IMR-90 (cell line): ENCODE results near the gene HCFC1R1. TPM values are rescaled to one million over a fixed set of nuclear protein-coding genes. Genes with fewer than 3 reads are reported as not detected.
A peak's percentile ranks its signal among the peaks of the same experiment; 100 is the strongest.

Experiments
- ATAC-seq: fragments of 200-7000 bp; cut with Tn5 transposase; 2 replicates; pipeline ENCODE4 v1.9.1; 2020; ENCODE audit warnings: low read depth, mild to moderate bottlenecking, moderate library complexity
- BruUV-seq: library from RNA; stranded (reverse); fragments of 400-500 nt; replicated peaks from 2 replicates; lab custom pipeline; 2021; lab: Mats Ljungman, UMichigan
- CTCF ChIA-PET: fragments of 300-600 bp; formaldehyde crosslinking; extraction: SDS; loops from one replicate; lab custom pipeline; 2021; ENCODE audit warnings: antibody characterized with exemption; lab: Yijun Ruan, JAX
- POLR2A ChIA-PET: fragments of 300-600 bp; sonication (Branson Sonifier 250); formaldehyde crosslinking; loops from one replicate; lab custom pipeline; 2022; ENCODE audit warnings: antibody characterized with exemption; ENCODE audit not compliant: unreplicated experiment; lab: Charles Lee
- DNase-seq: peaks from one replicate; pipeline ENCODE4 v3.0.0; 2013
- H2AFZ ChIP-seq: replicated peaks from 2 replicates; pipeline ENCODE3; 2013; ENCODE audit warnings: low read length, mild to moderate bottlenecking; ENCODE audit not compliant: poor library complexity
- H2AK5ac ChIP-seq: 2 replicates; pipeline ENCODE4 v1.6.1; 2013; ENCODE audit warnings: low read depth, low read length, inconsistent platforms
- H2AK9ac ChIP-seq: replicated peaks from 2 replicates; pipeline ENCODE3; 2013; ENCODE audit warnings: mild to moderate bottlenecking, low read depth, low read length, moderate library complexity; ENCODE audit not compliant: poor library complexity
- H2BK120ac ChIP-seq: 2 replicates; pipeline ENCODE4 v1.6.1; 2013; ENCODE audit warnings: low read depth, low read length, inconsistent platforms
- H2BK15ac ChIP-seq: 3 replicates; pipeline ENCODE4 v1.6.1; 2013; ENCODE audit warnings: low read depth, low read length, inconsistent platforms
- H2BK20ac ChIP-seq: 2 replicates; pipeline ENCODE4 v1.6.1; 2013; ENCODE audit warnings: low read depth, mild to moderate bottlenecking, inconsistent platforms, low read length, moderate library complexity
- H2BK5ac ChIP-seq: 2 replicates; pipeline ENCODE4 v1.6.1; 2013; ENCODE audit warnings: mild to moderate bottlenecking, low read depth, low read length, inconsistent platforms; ENCODE audit not compliant: poor library complexity, severe bottlenecking
- H3K14ac ChIP-seq: replicated peaks from 2 replicates; pipeline ENCODE4 v1.6.1; 2013; ENCODE audit warnings: low read depth, low read length, inconsistent platforms
- H3K18ac ChIP-seq: 2 replicates; pipeline ENCODE4 v1.6.1; 2013; ENCODE audit warnings: low read depth, low read length, control low read depth
- H3K23ac ChIP-seq: 2 replicates; pipeline ENCODE4 v1.6.1; 2013; ENCODE audit warnings: low read depth, low read length, inconsistent platforms
- H3K27ac ChIP-seq: 2 replicates; pipeline ENCODE4 v1.5.1; 2013; ENCODE audit warnings: mild to moderate bottlenecking, control low read depth, low read length; ENCODE audit not compliant: insufficient read depth
- H3K27me3 ChIP-seq: 2 replicates; pipeline ENCODE4 v1.6.1; 2013; ENCODE audit warnings: low read length; ENCODE audit not compliant: control insufficient read depth, insufficient read depth
- H3K36me3 ChIP-seq: 2 replicates; pipeline ENCODE4 v1.6.1; 2013; ENCODE audit warnings: low read length, mixed read lengths; ENCODE audit not compliant: control insufficient read depth, insufficient read depth
- H3K4ac ChIP-seq: 2 replicates; pipeline ENCODE4 v1.6.1; 2013; ENCODE audit warnings: low read depth, low read length, inconsistent platforms
- H3K4me1 ChIP-seq: 2 replicates; pipeline ENCODE4 v1.6.1; 2013; ENCODE audit warnings: low read length, mixed read lengths; ENCODE audit not compliant: control insufficient read depth, insufficient read depth
- H3K4me2 ChIP-seq: 2 replicates; pipeline ENCODE4 v1.6.1; 2013; ENCODE audit warnings: low read depth, mild to moderate bottlenecking, control low read depth, low read length, moderate library complexity
- H3K4me3 ChIP-seq: 2 replicates; pipeline ENCODE4 v1.5.1; 2013; ENCODE audit warnings: low read depth, mild to moderate bottlenecking, control low read depth, low read length, moderate library complexity; ENCODE audit not compliant: insufficient read depth
- H3K56ac ChIP-seq: 2 replicates; pipeline ENCODE4 v1.6.1; 2013; ENCODE audit warnings: low read length, inconsistent platforms; ENCODE audit not compliant: insufficient read depth; ENCODE audit errors: extremely low read depth
- H3K79me1 ChIP-seq, 2 experiments: 2 replicates each; pipeline ENCODE4 v1.6.1; 2013; ENCODE audit warnings: low read length in 2 of 2, inconsistent platforms in 1 of 2, low read depth in 1 of 2
- H3K9ac ChIP-seq: 2 replicates; pipeline ENCODE4 v1.6.1; 2013; ENCODE audit warnings: low read depth, low read length, control low read depth
- H3K9me1 ChIP-seq: 2 replicates; pipeline ENCODE4 v1.6.1; 2013; ENCODE audit warnings: low read length, inconsistent platforms; ENCODE audit not compliant: insufficient read depth
- H3K9me3 ChIP-seq: 2 replicates; pipeline ENCODE4 v1.6.1; 2013; ENCODE audit warnings: low read length; ENCODE audit not compliant: control insufficient read depth, insufficient read depth
- H4K20me1 ChIP-seq: 2 replicates; pipeline ENCODE4 v1.6.1; 2013; ENCODE audit warnings: low read length, inconsistent platforms; ENCODE audit not compliant: insufficient read depth
- H4K5ac ChIP-seq: 2 replicates; pipeline ENCODE4 v1.6.1; 2013; ENCODE audit warnings: mild to moderate bottlenecking, low read depth, low read length, control low read depth
- H4K8ac ChIP-seq, 2 experiments: 2 replicates each; pipeline ENCODE4 v1.6.1; 2013; ENCODE audit warnings: low read depth in 2 of 2, low read length in 2 of 2, control low read depth in 1 of 2, inconsistent platforms in 1 of 2
- H4K91ac ChIP-seq: 2 replicates; pipeline ENCODE4 v1.6.1; 2013; ENCODE audit warnings: low read depth, low read length, inconsistent platforms; ENCODE audit not compliant: insufficient read depth
- CEBPB ChIP-seq: IDR thresholded peaks from 2 replicates; pipeline ENCODE4 v1.6.1; 2012; ENCODE audit warnings: low read depth, low read length, improper control_type of control experiment
- CHD1 ChIP-seq: IDR thresholded peaks from 2 replicates; pipeline ENCODE4 v1.6.1; 2012; ENCODE audit warnings: low read depth, low read length, improper control_type of control experiment
- ELK1 ChIP-seq: fragments of 150-350 bp; IDR thresholded peaks from 2 replicates; pipeline ENCODE4 v1.6.1; 2016; ENCODE audit warnings: low read depth, mild to moderate bottlenecking, low read length, moderate library complexity, borderline replicate concordance
- FOS ChIP-seq: fragments of 150-350 bp; IDR thresholded peaks from 2 replicates; pipeline ENCODE4 v1.6.1; 2016; ENCODE audit warnings: low read depth, low read length
- MAFK ChIP-seq: IDR thresholded peaks from 2 replicates; pipeline ENCODE4 v1.6.1; 2012; ENCODE audit warnings: low read depth, low read length, improper control_type of control experiment
- MAZ ChIP-seq: IDR thresholded peaks from 2 replicates; pipeline ENCODE4 v1.6.1; 2012; ENCODE audit warnings: low read depth, mild to moderate bottlenecking, low read length, improper control_type of control experiment, moderate library complexity, borderline replicate concordance
- MXI1 ChIP-seq: IDR thresholded peaks from 2 replicates; pipeline ENCODE4 v1.6.1; 2012; ENCODE audit warnings: low read depth, mild to moderate bottlenecking, low read length, moderate library complexity, borderline replicate concordance
- NFE2L2 ChIP-seq: fragments of 150-350 bp; IDR thresholded peaks from 2 replicates; pipeline ENCODE4 v1.6.1; 2016; ENCODE audit warnings: low read depth, mild to moderate bottlenecking, low read length
- RAD21 ChIP-seq: IDR thresholded peaks from 2 replicates; pipeline ENCODE4 v1.6.1; 2012; ENCODE audit warnings: low read length, improper control_type of control experiment
- RCOR1 ChIP-seq: IDR thresholded peaks from 2 replicates; pipeline ENCODE4 v1.6.1; 2012; ENCODE audit warnings: mild to moderate bottlenecking, low read length, improper control_type of control experiment; ENCODE audit not compliant: insufficient replicate concordance
- RFX5 ChIP-seq: IDR thresholded peaks from 2 replicates; pipeline ENCODE4 v1.8.0; 2012; ENCODE audit warnings: low read depth, mild to moderate bottlenecking, low read length, moderate library complexity
- SMC3 ChIP-seq: fragments of 150-350 bp; IDR thresholded peaks from 2 replicates; pipeline ENCODE4 v1.6.1; 2016; ENCODE audit warnings: low read depth, mild to moderate bottlenecking, antibody characterized with exemption, low read length, moderate library complexity
- WGBS, 2 experiments: methylation state at CpG; one replicate each; pipeline versions ENCODE4 v1.1.5 to v1.1.7; 2013; ENCODE audit warnings: missing lambda C conversion rate in 2 of 2; ENCODE audit not compliant: insufficient read length in 1 of 2; ENCODE audit errors: extremely low coverage in 2 of 2; 5-methylcytosine and 5-hydroxymethylcytosine counted together
- dilution Hi-C: fragments of 300-500 bp; cut with HindIII; formaldehyde crosslinking; loops from one replicate; pipeline ENCODE4 v1.14.3; 2018; ENCODE audit warnings: low sequenced_read_pairs; ENCODE audit not compliant: unreplicated experiment
- in situ Hi-C: fragments of 300-500 bp; cut with MboI; formaldehyde crosslinking; loops from 3 replicates; pipeline ENCODE4 v1.14.3; 2019; ENCODE audit warnings: low sequenced_read_pairs, inconsistent platforms, mixed read lengths
- intact Hi-C: fragments of 100-400 bp; cut with micrococcal nuclease; formaldehyde crosslinking; loops from 2 replicates; pipeline ENCODE4 v1.10.0; 2022
- polyA plus RNA-seq, 3 experiments: library from polyadenylated mRNA; depleted of rRNA; stranded (reverse); fragments of >200 nt; gene quantifications; 2 replicates each; pipeline ENCODE4 v1.2.3, GENCODE V29; 2012; ENCODE audit warnings: low replicate concordance in 1 of 3
- total RNA-seq: library from RNA; depleted of rRNA; stranded (reverse); fragments of >200 nt; gene quantifications from 2 replicates; pipeline ENCODE4 v1.2.3, GENCODE V29; 2012
- TF ChIP-seq, protein P1 (sequence below): conservative IDR thresholded peaks from 2 replicates; pipeline ENCODE4 v1.5.1; 2012; ENCODE audit warnings: mild to moderate bottlenecking, low read depth, low read length, improper control_type of control experiment
- TF ChIP-seq, protein P2 (sequence below): fragments of 150-350 bp; IDR thresholded peaks from 2 replicates; pipeline ENCODE4 v1.6.1; 2017; ENCODE audit warnings: mild to moderate bottlenecking, antibody characterized with exemption, low read length, low read depth

The HCFC1R1 gene
- total and polyA plus RNA-seq, 2 of the 4 experiments (the other 2 are of a cell fraction), result 7.2 to 57.9 TPM

- H3K4me3 ChIP-seq, result no peak overlapping the region
- TF ChIP-seq RAD21 (no peak), MAZ (no peak), SMC3 (no peak), MXI1 (no peak), MAFK (no peak), RFX5 (no peak), CEBPB (no peak), RCOR1 (no peak), CHD1 (no peak), ELK1 (no peak), NFE2L2 (no peak), FOS (no peak)
- TF ChIP-seq, protein P1, sequence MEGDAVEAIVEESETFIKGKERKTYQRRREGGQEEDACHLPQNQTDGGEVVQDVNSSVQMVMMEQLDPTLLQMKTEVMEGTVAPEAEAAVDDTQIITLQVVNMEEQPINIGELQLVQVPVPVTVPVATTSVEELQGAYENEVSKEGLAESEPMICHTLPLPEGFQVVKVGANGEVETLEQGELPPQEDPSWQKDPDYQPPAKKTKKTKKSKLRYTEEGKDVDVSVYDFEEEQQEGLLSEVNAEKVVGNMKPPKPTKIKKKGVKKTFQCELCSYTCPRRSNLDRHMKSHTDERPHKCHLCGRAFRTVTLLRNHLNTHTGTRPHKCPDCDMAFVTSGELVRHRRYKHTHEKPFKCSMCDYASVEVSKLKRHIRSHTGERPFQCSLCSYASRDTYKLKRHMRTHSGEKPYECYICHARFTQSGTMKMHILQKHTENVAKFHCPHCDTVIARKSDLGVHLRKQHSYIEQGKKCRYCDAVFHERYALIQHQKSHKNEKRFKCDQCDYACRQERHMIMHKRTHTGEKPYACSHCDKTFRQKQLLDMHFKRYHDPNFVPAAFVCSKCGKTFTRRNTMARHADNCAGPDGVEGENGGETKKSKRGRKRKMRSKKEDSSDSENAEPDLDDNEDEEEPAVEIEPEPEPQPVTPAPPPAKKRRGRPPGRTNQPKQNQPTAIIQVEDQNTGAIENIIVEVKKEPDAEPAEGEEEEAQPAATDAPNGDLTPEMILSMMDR, result no peak
- TF ChIP-seq, protein P2, sequence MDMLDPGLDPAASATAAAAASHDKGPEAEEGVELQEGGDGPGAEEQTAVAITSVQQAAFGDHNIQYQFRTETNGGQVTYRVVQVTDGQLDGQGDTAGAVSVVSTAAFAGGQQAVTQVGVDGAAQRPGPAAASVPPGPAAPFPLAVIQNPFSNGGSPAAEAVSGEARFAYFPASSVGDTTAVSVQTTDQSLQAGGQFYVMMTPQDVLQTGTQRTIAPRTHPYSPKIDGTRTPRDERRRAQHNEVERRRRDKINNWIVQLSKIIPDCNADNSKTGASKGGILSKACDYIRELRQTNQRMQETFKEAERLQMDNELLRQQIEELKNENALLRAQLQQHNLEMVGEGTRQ, result no peak
- ATAC-seq (no peak), DNase-seq (no peak)
- no peaks in the 10 kb centered on the region for H4K20me1 ChIP-seq
- no peak overlapping the region for H3K23ac ChIP-seq
- no peak overlapping the region for H3K14ac ChIP-seq
- H3K9me1 ChIP-seq, result no peaks in the 10 kb centered on the region
- no peak overlapping the region for H2BK5ac ChIP-seq
- peak overlapping the region; percentile 21 for H2AFZ ChIP-seq
- H3K56ac ChIP-seq, result no peak overlapping the region
- no peak overlapping the region for H2BK15ac ChIP-seq
- no peak overlapping the region for H2BK120ac ChIP-seq
- in situ Hi-C loops (no loop called here), intact Hi-C loops (no loop called here), dilution Hi-C loops (no loop called here)
- no peak overlapping the region for H3K4ac ChIP-seq
- no peak overlapping the region for H2AK9ac ChIP-seq
- no peak overlapping the region for H4K8ac ChIP-seq
- H4K5ac ChIP-seq, result no peak overlapping the region
- no peak overlapping the region for H3K18ac ChIP-seq
- H2AK5ac ChIP-seq, result no peak overlapping the region
- H3K4me1 ChIP-seq, result no peaks in the 10 kb centered on the region
- H3K79me1 ChIP-seq, result no peaks in the 10 kb centered on the region
- 55% methylated on average over 9 of the region's 19 CpGs; no CpG with 5 or more reads in 1 of the 2 experiments for WGBS, 2 experiments
- no peak overlapping the region for H3K9ac ChIP-seq
- no peaks in the 10 kb centered on the region for H3K9me3 ChIP-seq
- H3K4me2 ChIP-seq, result no peak overlapping the region
- no peak overlapping the region for H3K27ac ChIP-seq
- no TSS peak for BruUV-seq
- no peak overlapping the region for H2BK20ac ChIP-seq
- H3K36me3 ChIP-seq, result no peaks in the 10 kb centered on the region
- ChIA-PET POLR2A (interaction anchor here (1.2 kb wide), 1 partner anchor 12 kb away, joined by 3 read pairs; no protein-coding TSS in a partner anchor), CTCF (no interaction called here)
- H3K27me3 ChIP-seq, result peaks cover 70% of the 10 kb centered on the region
- no peak overlapping the region for H4K91ac ChIP-seq
These were observed 11.7 kb upstream of the HCFC1R1 start for GRCh38 chr16:3035289-3035971.
